Adrenal gland (tissue), 5 donors: Measurements from ENCODE around the gene ODAD3.

Experiments
- CTCF ChIP-seq, 6 experiments: fragments of 450-650 bp in 4 of 6; fragments of 200-600 bp in 2 of 6; sonication (generic) in 1 of 6; IDR thresholded peaks; 1 replicate in 5 of 6; 2 replicates in 1 of 6; pipeline versions ENCODE4 v1.5.1 to v1.8.0; 2016 to 2021; ENCODE audit warnings: antibody characterized with exemption in 6 of 6, mild to moderate bottlenecking in 2 of 6, moderate library complexity in 1 of 6
- POLR2A ChIP-seq, 2 donors: fragments of 450-650 bp; IDR thresholded peaks; one replicate each; pipeline ENCODE4 v1.6.1; 2017; ENCODE audit warnings: antibody characterized with exemption in 2 of 2, mild to moderate bottlenecking in 2 of 2, moderate library complexity in 1 of 2
- donor health status: DM: no; HTN: no; CAD: no.

GRCh38 chr19:11447347-11448262, 12.7 kb upstream of the ODAD3 start:
- no peak for TF ChIP-seq CTCF (IDR thresholded peaks at IDR 0.05)
- TF ChIP-seq POLR2A (IDR thresholded peaks at IDR 0.05): no peak
